MCF 10A (cell line): ENCODE data around the gene IMMP2L. TPM values are rescaled to one million over a fixed set of nuclear protein-coding genes. Genes with fewer than 3 reads are reported as not detected.

Experiments used
- BruUV-seq: library from RNA; stranded (reverse); fragments of 400-500 nt; replicated peaks from 2 replicates; lab custom pipeline; 2021; lab: Mats Ljungman, UMichigan
- CTCF ChIA-PET: fragments of 300-600 bp; sonication (Branson Sonifier 250); formaldehyde crosslinking; extraction: SDS; loops from one replicate; lab custom pipeline; 2021; ENCODE audit warnings: antibody characterized with exemption, inconsistent platforms; lab: Yijun Ruan, JAX
- POLR2A ChIA-PET: fragments of 300-600, 350-650 bp; sonication (Branson Sonifier 250); formaldehyde crosslinking; extraction: SDS; loops from one replicate; lab custom pipeline; 2020; ENCODE audit warnings: antibody characterized with exemption, inconsistent platforms; lab: Yijun Ruan, JAX
- DNase-seq: peaks from one replicate; pipeline ENCODE4 v3.0.0-alpha.2; 2018; ENCODE audit not compliant: unreplicated experiment
- H3K27ac Mint-ChIP-seq: one replicate; pipeline ENCODE4 v1.8.0; 2022; ENCODE audit warnings: mild to moderate bottlenecking, low read depth, mixed read lengths; ENCODE audit not compliant: unreplicated experiment
- H3K27me3 Mint-ChIP-seq: one replicate; pipeline ENCODE4 v1.8.0; 2022; ENCODE audit warnings: mixed read lengths; ENCODE audit not compliant: insufficient read depth, unreplicated experiment
- H3K36me3 Mint-ChIP-seq: one replicate; pipeline ENCODE4 v1.8.0; 2022; ENCODE audit warnings: mild to moderate bottlenecking, moderate library complexity, mixed read lengths; ENCODE audit not compliant: insufficient read depth, unreplicated experiment
- H3K4me1 Mint-ChIP-seq: one replicate; pipeline ENCODE4 v1.8.0; 2022; ENCODE audit warnings: mixed read lengths; ENCODE audit not compliant: insufficient read depth, unreplicated experiment
- H3K4me3 Mint-ChIP-seq: one replicate; pipeline ENCODE4 v1.8.0; 2022; ENCODE audit warnings: mild to moderate bottlenecking, moderate library complexity, mixed read lengths; ENCODE audit not compliant: unreplicated experiment
- H3K9me3 Mint-ChIP-seq: one replicate; pipeline ENCODE4 v1.8.0; 2022; ENCODE audit warnings: mixed read lengths; ENCODE audit not compliant: unreplicated experiment
- intact Hi-C: fragments of 100-400 bp; cut with micrococcal nuclease; formaldehyde crosslinking; loops from 2 replicates; pipeline ENCODE4 v1.14.1; 2022
- total RNA-seq: library from RNA; stranded (reverse); gene quantifications from 2 replicates; pipeline ENCODE4 v1.2.3, GENCODE V29; 2022
- TF ChIP-seq, protein P1 (sequence below): fragments of 200-600 bp; IDR thresholded peaks from one replicate; pipeline ENCODE4 v1.8.0; 2022; ENCODE audit warnings: antibody characterized with exemption, mild to moderate bottlenecking; ENCODE audit not compliant: unreplicated experiment

IMMP2L gene
- total RNA-seq, 1 experiment from 2014 or later = 23.7 TPM

DNA sequence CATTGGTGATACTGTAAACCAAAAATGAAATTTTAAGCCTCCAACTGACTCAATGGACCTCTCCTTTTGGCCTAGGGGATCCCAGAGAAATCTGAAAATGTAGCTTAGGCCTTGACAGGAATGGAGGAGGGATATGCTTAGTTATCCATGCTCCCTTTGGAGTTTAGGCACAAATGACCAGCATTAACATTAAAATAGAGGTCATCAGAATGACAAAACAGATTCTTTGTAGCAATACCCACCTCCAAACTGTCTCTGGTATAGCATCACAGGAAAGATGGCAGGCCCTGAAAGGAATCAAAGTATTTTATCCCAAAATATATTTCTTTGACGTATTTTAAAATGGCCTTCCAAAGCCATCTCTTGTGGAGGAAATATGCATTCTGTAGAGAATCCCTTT, 510.5 kb downstream of the IMMP2L start:
- no TSS peak for BruUV-seq
- no peaks in the 10 kb centered on the region for H3K36me3 Mint-ChIP-seq
- H3K4me3 Mint-ChIP-seq = no peak overlapping the region
- DNase-seq = no peak
- no peaks in the 10 kb centered on the region for H3K27me3 Mint-ChIP-seq
- CTCF ChIA-PET = no interaction called here
- no peak overlapping the region for H3K27ac Mint-ChIP-seq
- no peaks in the 10 kb centered on the region for H3K9me3 Mint-ChIP-seq
- POLR2A ChIA-PET = no interaction called here
- TF ChIP-seq, protein P1, sequence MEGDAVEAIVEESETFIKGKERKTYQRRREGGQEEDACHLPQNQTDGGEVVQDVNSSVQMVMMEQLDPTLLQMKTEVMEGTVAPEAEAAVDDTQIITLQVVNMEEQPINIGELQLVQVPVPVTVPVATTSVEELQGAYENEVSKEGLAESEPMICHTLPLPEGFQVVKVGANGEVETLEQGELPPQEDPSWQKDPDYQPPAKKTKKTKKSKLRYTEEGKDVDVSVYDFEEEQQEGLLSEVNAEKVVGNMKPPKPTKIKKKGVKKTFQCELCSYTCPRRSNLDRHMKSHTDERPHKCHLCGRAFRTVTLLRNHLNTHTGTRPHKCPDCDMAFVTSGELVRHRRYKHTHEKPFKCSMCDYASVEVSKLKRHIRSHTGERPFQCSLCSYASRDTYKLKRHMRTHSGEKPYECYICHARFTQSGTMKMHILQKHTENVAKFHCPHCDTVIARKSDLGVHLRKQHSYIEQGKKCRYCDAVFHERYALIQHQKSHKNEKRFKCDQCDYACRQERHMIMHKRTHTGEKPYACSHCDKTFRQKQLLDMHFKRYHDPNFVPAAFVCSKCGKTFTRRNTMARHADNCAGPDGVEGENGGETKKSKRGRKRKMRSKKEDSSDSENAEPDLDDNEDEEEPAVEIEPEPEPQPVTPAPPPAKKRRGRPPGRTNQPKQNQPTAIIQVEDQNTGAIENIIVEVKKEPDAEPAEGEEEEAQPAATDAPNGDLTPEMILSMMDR = no peak
- no peaks in the 10 kb centered on the region for H3K4me1 Mint-ChIP-seq
- intact Hi-C loops = no loop called here

DNA sequence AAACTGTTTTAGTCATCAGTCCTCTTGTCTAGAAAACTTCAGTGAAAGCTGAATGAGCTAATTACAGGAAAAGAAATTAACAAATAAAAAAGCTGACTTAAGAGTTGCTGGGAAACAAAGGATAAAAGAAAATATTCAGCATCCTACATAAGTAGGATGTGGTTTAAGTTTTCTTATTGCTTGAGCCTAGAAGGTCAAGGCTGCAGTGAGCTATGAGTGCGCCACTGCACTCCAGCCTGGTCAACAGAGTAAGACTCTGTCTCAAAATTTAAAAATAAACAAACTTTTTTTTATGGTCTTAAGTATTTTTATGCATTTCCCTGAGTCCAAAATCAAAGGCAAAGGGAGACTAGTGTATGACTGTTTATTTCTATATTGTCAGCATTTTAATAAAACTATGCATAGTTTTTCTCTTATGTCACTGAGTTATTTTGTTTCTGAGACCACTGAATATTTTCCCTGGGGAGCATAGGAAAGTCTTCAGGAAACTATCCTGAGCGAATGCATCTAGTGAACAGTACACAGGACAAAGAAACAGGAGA, 511.3 kb downstream of the IMMP2L start:
- intact Hi-C loops = no loop called here
- ChIA-PET CTCF (no interaction called here), POLR2A (no interaction called here)
- Mint-ChIP-seq H3K4me3 (no peak overlapping the region), H3K36me3 (no peaks in the 10 kb centered on the region), H3K9me3 (no peaks in the 10 kb centered on the region), H3K27me3 (no peaks in the 10 kb centered on the region), H3K27ac (no peak overlapping the region), H3K4me1 (no peaks in the 10 kb centered on the region)
- no peak for DNase-seq
- no TSS peak for BruUV-seq
- TF ChIP-seq, protein P1 = no peak

DNA sequence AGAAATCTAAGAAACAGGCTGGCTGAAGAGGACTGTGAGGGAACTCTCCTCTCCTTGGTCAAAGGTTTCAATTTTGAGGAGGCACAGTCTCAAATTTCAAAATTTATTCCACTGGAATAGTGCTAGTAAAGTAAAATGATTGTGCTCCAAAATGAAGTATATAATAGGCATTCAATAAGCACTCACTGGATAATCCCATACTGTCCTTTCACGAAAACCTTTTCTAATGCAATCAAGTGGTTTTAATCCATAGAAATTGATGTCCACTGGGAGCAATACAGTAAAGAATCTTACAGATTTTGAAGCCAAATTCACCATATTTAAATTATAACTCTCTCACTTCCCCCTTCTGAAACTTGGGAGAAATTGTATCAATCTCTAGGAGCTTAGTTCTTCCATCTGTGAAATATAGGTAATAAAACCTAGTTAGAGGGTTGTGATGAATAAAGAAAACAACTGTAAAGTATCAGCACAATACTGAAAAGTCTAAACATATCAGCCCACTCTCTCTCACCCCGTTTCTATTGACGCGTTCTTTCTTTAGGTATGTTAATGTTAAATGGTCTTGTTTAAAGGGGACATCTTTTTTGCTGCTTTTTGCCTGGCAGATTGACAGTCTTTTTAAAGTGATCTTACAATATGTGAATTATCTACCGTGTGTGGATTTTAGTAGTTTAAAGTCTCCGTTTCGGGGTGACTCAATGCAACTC, 512.2 kb downstream of the IMMP2L start:
- ChIA-PET POLR2A (no interaction called here), CTCF (no interaction called here)
- H3K27me3 Mint-ChIP-seq = no peaks in the 10 kb centered on the region
- H3K27ac Mint-ChIP-seq = no peak overlapping the region
- TF ChIP-seq, protein P1 = no peak
- no peaks in the 10 kb centered on the region for H3K36me3 Mint-ChIP-seq
- peaks cover 5% of the 10 kb centered on the region for H3K4me1 Mint-ChIP-seq
- intact Hi-C loops = no loop called here
- no TSS peak for BruUV-seq
- no peak for DNase-seq
- no peak overlapping the region for H3K4me3 Mint-ChIP-seq
- H3K9me3 Mint-ChIP-seq = no peaks in the 10 kb centered on the region

DNA sequence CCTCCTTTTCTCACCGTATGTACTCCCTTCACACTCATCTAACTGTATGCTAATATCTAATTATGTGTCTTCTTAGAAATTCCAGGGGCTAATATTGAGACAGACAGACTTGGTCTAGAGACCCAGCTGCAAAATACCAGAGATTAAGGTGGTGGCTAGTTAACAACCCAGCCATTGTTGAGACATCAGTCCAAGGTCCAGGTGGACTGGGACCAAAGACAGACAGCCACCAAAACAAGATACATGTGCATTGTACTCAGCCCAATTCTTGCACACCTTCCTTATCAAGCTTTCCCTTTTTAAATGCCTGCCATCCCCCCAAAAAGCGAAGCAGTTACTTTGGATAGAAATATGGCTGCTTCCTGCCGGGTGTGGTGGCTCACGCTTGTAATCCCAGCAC, 514.7 kb downstream of the IMMP2L start:
- TF ChIP-seq, protein P1 = no peak
- no peak overlapping the region for H3K27ac Mint-ChIP-seq
- intact Hi-C loops = no loop called here
- no TSS peak for BruUV-seq
- CTCF ChIA-PET = no interaction called here
- POLR2A ChIA-PET = no interaction called here
- H3K4me3 Mint-ChIP-seq = no peak overlapping the region
- H3K9me3 Mint-ChIP-seq = no peaks in the 10 kb centered on the region
- no peaks in the 10 kb centered on the region for H3K27me3 Mint-ChIP-seq
- peaks cover 6% of the 10 kb centered on the region for H3K4me1 Mint-ChIP-seq
- DNase-seq = no peak
- H3K36me3 Mint-ChIP-seq = no peaks in the 10 kb centered on the region
